Measurements from ENCODE around the gene PCDHGA3. TPM values are rescaled to one million over a fixed set of nuclear protein-coding genes. Genes with fewer than 3 reads are reported as not detected.
"Not testable (repeated sequence)": the region's sequence is repeated elsewhere in the genome, so short reads cannot be mapped to it uniquely, and the experiment has no call there.

Gene PCDHGA3
- total and polyA plus RNA-seq, 7 donors: 0.33 to 2.4 (median 0.97) TPM

DNA sequence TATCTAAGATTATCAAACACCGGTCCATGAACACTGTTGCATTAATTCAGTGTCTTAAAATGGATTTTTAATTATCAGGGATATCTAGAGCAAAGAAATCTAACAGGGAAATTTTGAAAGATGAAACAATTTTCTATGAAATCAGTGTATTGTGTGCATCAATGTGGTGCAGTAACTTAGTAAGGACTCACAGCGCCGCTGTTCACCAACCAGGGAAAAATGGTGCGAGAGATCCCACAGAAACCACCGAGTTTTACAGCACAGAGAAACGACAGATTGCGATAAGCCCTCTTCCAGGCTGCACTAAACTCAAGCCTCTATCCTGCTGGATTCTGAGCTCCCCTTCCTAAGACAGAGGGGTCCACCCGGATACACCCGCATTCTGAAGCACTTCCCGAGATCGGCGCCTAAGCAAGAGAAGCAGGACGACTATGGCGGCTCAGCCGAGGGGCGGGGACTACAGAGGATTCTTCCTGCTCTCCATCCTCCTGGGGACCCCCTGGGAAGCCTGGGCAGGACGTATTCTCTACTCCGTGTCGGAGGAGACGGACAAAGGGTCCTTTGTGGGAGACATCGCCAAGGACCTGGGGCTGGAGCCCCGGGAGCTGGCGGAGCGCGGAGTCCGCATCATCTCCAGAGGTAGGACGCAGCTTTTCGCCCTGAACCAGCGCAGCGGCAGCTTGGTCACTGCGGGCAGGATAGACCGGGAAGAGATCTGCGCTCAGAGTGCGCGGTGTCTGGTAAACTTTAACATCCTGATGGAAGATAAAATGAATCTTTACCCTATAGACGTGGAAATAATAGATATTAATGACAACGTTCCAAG, 39.1 kb downstream of the PCDHGA3 start, which contains the start of gene PCDHGA7:
Gene PCDHGA7 (plus strand): TSS at position 274 of the 826 bp plus-strand sequence. CDS start 158 bp downstream, at position 432.
- intact Hi-C loops (cut with DNase I): no loop called here
- ATAC-seq (peak in 3 of 4 donors; percentile 49 to 77 (median 72)), DNase-seq (no peak)
- Histone ChIP-seq H3K4me1 (no peaks in the 10 kb centered on the region), H3K9me3 (no peaks in the 10 kb centered on the region), H3K27ac (no peak within 1 kb of the TSS), H3K36me3 (ENCODE audit: insufficient read depth in 1 of 2, low read depth in 1 of 2) (no peaks in the 10 kb centered on the region), H3K27me3 (ENCODE audit: insufficient read depth in 3 of 3, low read length in 2 of 3) (peaks cover 0 to 28% (median 2%) of the 10 kb centered on the region in 3 donors), H3K4me3 (peak within 1 kb of the TSS; percentile 58)
- TF ChIP-seq CTCF (IDR thresholded peaks at IDR 0.05): peak; percentile 35
- WGBS, 3 donors: 18 to 22% (median 20%) methylated on average over 37 of the region's 37 CpGs

DNA sequence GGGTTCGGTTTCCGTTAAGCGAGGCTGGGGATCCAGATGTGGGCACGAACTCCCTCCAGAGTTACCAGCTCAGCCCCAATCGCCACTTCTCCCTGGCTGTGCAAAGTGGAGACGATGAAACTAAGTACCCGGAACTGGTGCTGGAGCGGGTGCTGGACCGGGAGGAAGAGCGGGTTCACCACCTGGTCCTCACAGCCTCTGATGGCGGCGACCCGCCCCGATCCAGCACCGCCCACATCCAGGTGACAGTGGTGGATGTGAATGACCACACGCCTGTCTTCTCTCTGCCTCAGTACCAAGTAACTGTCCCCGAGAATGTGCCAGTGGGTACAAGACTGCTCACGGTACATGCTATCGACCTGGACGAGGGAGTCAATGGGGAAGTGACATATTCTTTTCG, 39.7 kb downstream of the PCDHGA3 start:
- Histone ChIP-seq H3K27me3 (ENCODE audit: insufficient read depth in 3 of 3, low read length in 2 of 3) (peaks cover 0 to 29% (median 2%) of the 10 kb centered on the region in 3 donors), H3K4me3 (peak overlapping the region; percentile 58), H3K4me1 (no peaks in the 10 kb centered on the region), H3K36me3 (ENCODE audit: insufficient read depth in 1 of 2, low read depth in 1 of 2) (no peaks in the 10 kb centered on the region), H3K9me3 (no peaks in the 10 kb centered on the region), H3K27ac (no peak overlapping the region)
- TF ChIP-seq CTCF (IDR thresholded peaks at IDR 0.05): no peak
- no peak for DNase-seq
- ATAC-seq: no peak
- WGBS, 3 donors: 38 to 47% (median 45%) methylated on average over 21 of the region's 21 CpGs
- intact Hi-C loops (cut with DNase I): no loop called here

DNA sequence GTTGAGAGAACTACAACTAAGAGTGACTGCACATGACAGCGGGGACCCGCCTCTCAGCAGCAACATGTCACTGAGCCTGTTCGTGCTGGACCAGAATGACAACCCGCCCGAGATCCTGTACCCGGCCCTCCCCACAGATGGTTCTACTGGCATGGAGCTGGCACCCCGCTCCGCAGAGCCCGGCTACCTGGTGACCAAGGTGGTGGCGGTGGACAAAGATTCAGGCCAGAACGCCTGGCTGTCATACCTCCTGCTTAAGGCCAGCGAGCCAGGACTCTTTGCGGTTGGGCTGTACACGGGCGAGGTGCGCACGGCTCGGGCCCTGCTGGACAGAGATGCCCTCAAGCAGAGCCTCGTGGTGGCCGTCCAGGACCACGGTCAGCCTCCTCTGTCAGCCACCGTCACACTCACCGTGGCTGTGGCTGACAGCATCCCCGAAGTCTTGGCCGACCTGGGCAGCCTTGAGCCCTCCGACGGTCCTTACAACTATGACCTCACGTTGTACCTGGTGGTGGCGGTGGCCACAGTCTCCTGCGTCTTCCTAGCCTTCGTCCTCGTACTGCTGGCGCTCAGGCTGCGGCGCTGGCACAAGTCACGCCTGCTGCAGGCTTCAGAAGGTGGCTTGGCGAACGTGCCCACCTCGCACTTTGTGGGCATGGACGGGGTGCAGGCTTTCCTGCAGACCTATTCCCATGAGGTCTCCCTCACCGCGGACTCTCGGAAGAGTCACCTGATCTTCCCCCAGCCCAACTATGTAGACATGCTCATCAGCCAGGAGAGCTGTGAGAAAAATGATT, 41.0 kb downstream of the PCDHGA3 start:
- no peak overlapping the region for H3K4me3 ChIP-seq
- WGBS, 3 donors: 49 to 63% (median 49%) methylated on average over 41 to 43 of the region's 43 CpGs
- DNase-seq: no peak
- no peak for ATAC-seq
- TF ChIP-seq CTCF (IDR thresholded peaks at IDR 0.05): no peak
- intact Hi-C loops (cut with DNase I): no loop called here
- H3K36me3 ChIP-seq (ENCODE audit: insufficient read depth in 1 of 2, low read depth in 1 of 2): no peaks in the 10 kb centered on the region
- H3K9me3 ChIP-seq: no peaks in the 10 kb centered on the region
- H3K27ac ChIP-seq: no peak overlapping the region
- H3K4me1 ChIP-seq: no peaks in the 10 kb centered on the region
- H3K27me3 ChIP-seq (ENCODE audit: insufficient read depth in 3 of 3, low read length in 2 of 3): peaks cover 0 to 38% (median 7%) of the 10 kb centered on the region in 3 donors

DNA sequence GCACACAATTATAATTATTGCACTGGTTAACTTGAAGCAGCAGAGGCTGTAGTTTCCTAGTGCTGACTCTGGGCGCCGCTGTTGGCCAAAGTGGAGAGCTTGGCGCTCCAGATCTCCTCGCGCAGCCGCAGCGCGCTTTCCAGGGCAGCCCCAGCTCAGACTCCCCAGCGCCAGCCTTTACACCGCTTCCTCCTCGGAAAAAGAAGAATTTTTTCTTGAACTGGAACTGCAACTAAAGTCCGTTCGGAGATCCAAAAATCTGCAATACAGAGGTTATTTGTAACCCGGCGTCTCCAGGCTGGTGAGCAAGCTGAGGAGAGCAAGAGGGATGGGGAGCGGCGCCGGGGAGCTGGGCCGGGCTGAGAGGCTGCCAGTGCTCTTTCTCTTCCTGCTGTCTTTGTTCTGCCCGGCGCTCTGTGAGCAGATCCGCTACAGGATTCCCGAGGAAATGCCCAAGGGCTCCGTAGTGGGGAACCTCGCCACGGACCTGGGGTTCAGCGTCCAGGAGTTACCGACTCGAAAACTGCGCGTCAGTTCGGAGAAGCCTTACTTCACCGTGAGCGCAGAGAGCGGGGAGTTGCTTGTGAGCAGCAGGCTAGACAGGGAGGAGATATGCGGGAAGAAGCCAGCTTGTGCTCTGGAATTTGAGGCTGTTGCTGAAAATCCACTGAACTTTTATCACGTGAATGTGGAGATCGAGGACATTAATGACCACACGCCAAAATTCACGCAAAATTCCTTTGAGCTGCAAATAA, 44.1 kb downstream of the PCDHGA3 start, which contains the start of gene PCDHGB4:
Gene PCDHGB4 (plus strand): TSS at position 142 of the 755 bp plus-strand sequence. CDS start 187 bp downstream, at position 329.
- peak; percentile 54 for TF ChIP-seq CTCF (IDR thresholded peaks at IDR 0.05)
- Histone ChIP-seq H3K4me3 (peak within 1 kb of the TSS; percentile 55), H3K27me3 (ENCODE audit: insufficient read depth in 3 of 3, low read length in 2 of 3) (peaks cover 0 to 40% (median 12%) of the 10 kb centered on the region in 3 donors)
- DNase-seq (peak; percentile 40 to 73), ATAC-seq (peak; percentile 86 to 94 (median 90))
- H3K27ac ChIP-seq; intact Hi-C loops (cut with DNase I); H3K9me3 ChIP-seq; H3K4me1 ChIP-seq; H3K36me3 ChIP-seq (ENCODE audit: insufficient read depth in 1 of 2, low read depth in 1 of 2): not testable (repeated sequence)
- 6 to 13% (median 12%) methylated on average over 20 to 21 of the region's 40 CpGs for WGBS, 3 donors

Measured in psoas muscle (tissue), 8 donors.